GM23338 (cell line): Measurements from ENCODE around the gene CDH4. TPM values are rescaled to one million over a fixed set of nuclear protein-coding genes. Genes with fewer than 3 reads are reported as not detected.

ENCODE experiments used
- ATAC-seq: fragments of 200-7000 bp; cut with Tn5 transposase; 3 replicates; pipeline ENCODE4 v1.9.1; 2020
- DNase-seq: peaks from one replicate; pipeline ENCODE4 v3.0.0-alpha.2; 2015; ENCODE audit warnings: low spot score
- H2AFZ ChIP-seq: fragments of 200-600 bp; sonication (generic); 2 replicates; pipeline ENCODE4 v1.8.0; 2016; ENCODE audit warnings: antibody characterized with exemption, mild to moderate bottlenecking, moderate library complexity
- H3F3A ChIP-seq: fragments of 200-600 bp; sonication (generic); replicated peaks from 2 replicates; pipeline ENCODE4 v1.8.0; 2017; ENCODE audit warnings: antibody characterized with exemption, mixed run types, low read depth
- H3K27ac ChIP-seq: fragments of 200-600 bp; sonication (generic); 2 replicates; pipeline ENCODE4 v1.6.1; 2016; ENCODE audit warnings: low read depth
- H3K27me3 ChIP-seq: fragments of 200-600 bp; sonication (generic); 2 replicates; pipeline ENCODE4 v1.8.0; 2016; ENCODE audit warnings: mild to moderate bottlenecking, mixed run types, moderate library complexity; ENCODE audit not compliant: insufficient read depth
- H3K36me3 ChIP-seq: fragments of 200-600 bp; sonication (generic); 2 replicates; pipeline ENCODE4 v1.8.0; 2016; ENCODE audit warnings: mild to moderate bottlenecking; ENCODE audit not compliant: insufficient read depth
- H3K4me1 ChIP-seq: fragments of 200-600 bp; sonication (generic); 2 replicates; pipeline ENCODE4 v1.8.0; 2016; ENCODE audit warnings: mild to moderate bottlenecking, moderate library complexity; ENCODE audit not compliant: insufficient read depth
- H3K4me2 ChIP-seq: fragments of 200-600 bp; sonication (generic); 2 replicates; pipeline ENCODE4 v1.7.1; 2017; ENCODE audit warnings: mixed run types
- H3K4me3 ChIP-seq: fragments of 200-600 bp; sonication (generic); 2 replicates; pipeline ENCODE4 v1.6.1; 2016; ENCODE audit warnings: mixed run types
- H3K79me2 ChIP-seq: fragments of 200-600 bp; sonication (generic); replicated peaks from 2 replicates; pipeline ENCODE4 v1.8.0; 2017; ENCODE audit warnings: mild to moderate bottlenecking; ENCODE audit not compliant: insufficient read depth
- H3K9me2 ChIP-seq: fragments of 200-600 bp; sonication (generic); 2 replicates; pipeline ENCODE4 v1.8.0; 2017; ENCODE audit not compliant: insufficient read depth
- H4K20me1 ChIP-seq: fragments of 200-600 bp; sonication (generic); replicated peaks from 2 replicates; pipeline ENCODE4 v1.8.0; 2017; ENCODE audit warnings: mild to moderate bottlenecking; ENCODE audit not compliant: insufficient read depth
- H3K27ac Mint-ChIP-seq: 2 replicates; pipeline ENCODE4 v1.8.0; 2020; ENCODE audit warnings: inconsistent platforms, mild to moderate bottlenecking, moderate library complexity, mixed read lengths
- H3K27me3 Mint-ChIP-seq: 3 replicates; pipeline ENCODE4 v1.8.0; 2022; ENCODE audit warnings: low read depth, mild to moderate bottlenecking, moderate library complexity, mixed read lengths, inconsistent platforms; ENCODE audit not compliant: insufficient read depth, poor library complexity
- H3K36me3 Mint-ChIP-seq: 3 replicates; pipeline ENCODE4 v1.8.0; 2021; ENCODE audit warnings: low read depth, mild to moderate bottlenecking, inconsistent platforms, moderate library complexity, mixed read lengths
- H3K4me1 Mint-ChIP-seq: 3 replicates; pipeline ENCODE4 v1.8.0; 2020; ENCODE audit warnings: mild to moderate bottlenecking, inconsistent platforms, mixed read lengths
- H3K4me3 Mint-ChIP-seq: 3 replicates; pipeline ENCODE4 v1.8.0; 2021; ENCODE audit warnings: moderate library complexity, mild to moderate bottlenecking, inconsistent platforms, mixed read lengths
- H3K9me3 Mint-ChIP-seq: 3 replicates; pipeline ENCODE4 v1.8.0; 2020; ENCODE audit warnings: moderate library complexity, mild to moderate bottlenecking, inconsistent platforms, mixed read lengths
- CREB1 ChIP-seq: fragments of 250-450 bp; sonication (Bioruptor Pico); IDR thresholded peaks from 2 replicates; pipeline ENCODE4 v1.5.0; 2020; ENCODE audit warnings: low read depth, mild to moderate bottlenecking, moderate library complexity
- CTCF ChIP-seq, 2 experiments: fragments of 200-600 bp in 1 of 2; sonication (generic) in 1 of 2; conservative IDR thresholded peaks; 2 replicates each; pipeline versions ENCODE4 v1.5.1 to v1.6.1; 2016 to 2017; ENCODE audit warnings: antibody characterized with exemption in 2 of 2, low read depth in 2 of 2, mild to moderate bottlenecking in 2 of 2, moderate library complexity in 1 of 2
- ETS1 ChIP-seq: IDR thresholded peaks from 2 replicates; pipeline ENCODE4 v1.6.1; 2016; ENCODE audit warnings: antibody characterized with exemption
- EZH2 ChIP-seq: fragments of 200-600 bp; sonication (generic); IDR thresholded peaks from one replicate; pipeline ENCODE4 v1.8.0; 2017; ENCODE audit warnings: antibody characterized with exemption, mild to moderate bottlenecking, low read depth; ENCODE audit not compliant: unreplicated experiment
- EZH2phosphoT487 ChIP-seq: fragments of 200-600 bp; sonication (generic); IDR thresholded peaks from one replicate; pipeline ENCODE4 v1.8.1; 2018; ENCODE audit warnings: antibody characterized with exemption; ENCODE audit not compliant: unreplicated experiment
- JUNB ChIP-seq: IDR thresholded peaks from one replicate; pipeline ENCODE4 v1.6.1; 2016; ENCODE audit warnings: antibody characterized with exemption; ENCODE audit not compliant: unreplicated experiment
- POLR2AphosphoS5 ChIP-seq: IDR thresholded peaks from 2 replicates; pipeline ENCODE4 v1.6.1; 2016; ENCODE audit warnings: antibody characterized with exemption, low read depth
- REST ChIP-seq: IDR thresholded peaks from one replicate; pipeline ENCODE4 v1.6.1; 2018; ENCODE audit warnings: antibody characterized with exemption; ENCODE audit not compliant: unreplicated experiment
- STAT1 ChIP-seq: IDR thresholded peaks from one replicate; pipeline ENCODE4 v1.6.1; 2016; ENCODE audit warnings: antibody characterized with exemption; ENCODE audit not compliant: unreplicated experiment
- polyA plus RNA-seq: library from polyadenylated mRNA; unstranded; fragments of >200 nt; fragmentation: Nextera tagmentation; extraction: Ambion mirVana; gene quantifications from 2 replicates; pipeline ENCODE4 v1.2.1, GENCODE V29; 2016
- total RNA-seq: library from RNA; depleted of rRNA; stranded (reverse); fragments of >200 nt; shearing (Covaris generic); gene quantifications from 2 replicates; pipeline ENCODE4 v1.2.3, GENCODE V29; 2014
- TF ChIP-seq, protein P1 (sequence below): fragments of 250-450 bp; sonication (Bioruptor Pico); IDR thresholded peaks from 2 replicates; pipeline ENCODE4 v1.5.0; 2020; ENCODE audit warnings: mild to moderate bottlenecking, moderate library complexity

CDH4 gene
- total and polyA plus RNA-seq, 2 experiments from 2014 or later, result 1.2 to 4.2 TPM

GRCh38 chr20:61674121-61674520 lies 422.1 kb downstream of the CDH4 start (continued):
- TF ChIP-seq CTCF (conservative IDR thresholded peaks at IDR 0.05; ENCODE audit: low read depth in 2 of 2), result no peak

- H3F3A ChIP-seq, result no peaks in the 10 kb centered on the region
- Mint-ChIP-seq H3K9me3 (peaks cover 3% of the 10 kb centered on the region), H3K27ac (no peak overlapping the region), H3K4me3 (no peak overlapping the region), H3K36me3 (no peaks in the 10 kb centered on the region), H3K4me1 (peaks cover 10% of the 10 kb centered on the region), H3K27me3 (peaks cover 21% of the 10 kb centered on the region)
- no peak overlapping the region for H2AFZ ChIP-seq
- H3K79me2 ChIP-seq, result no peaks in the 10 kb centered on the region
- H3K4me1 ChIP-seq, result no peaks in the 10 kb centered on the region
- no peaks in the 10 kb centered on the region for H3K27me3 ChIP-seq
- no peaks in the 10 kb centered on the region for H3K36me3 ChIP-seq
- H3K9me2 ChIP-seq, result no peaks in the 10 kb centered on the region
- H3K27ac ChIP-seq, result no peak overlapping the region
- no peaks in the 10 kb centered on the region for H4K20me1 ChIP-seq
- ATAC-seq (no peak), DNase-seq (no peak)
- no peak overlapping the region for H3K4me3 ChIP-seq
- H3K4me2 ChIP-seq, result no peak overlapping the region
- TF ChIP-seq ETS1 (no peak), CTCF (conservative IDR thresholded peaks at IDR 0.05; ENCODE audit: low read depth in 2 of 2) (no peak), EZH2phosphoT487 (no peak), EZH2 (no peak), POLR2AphosphoS5 (no peak), JUNB (no peak), REST (no peak), CREB1 (CRISPR knock-in tag) (no peak), STAT1 (no peak)
- TF ChIP-seq, protein P1, sequence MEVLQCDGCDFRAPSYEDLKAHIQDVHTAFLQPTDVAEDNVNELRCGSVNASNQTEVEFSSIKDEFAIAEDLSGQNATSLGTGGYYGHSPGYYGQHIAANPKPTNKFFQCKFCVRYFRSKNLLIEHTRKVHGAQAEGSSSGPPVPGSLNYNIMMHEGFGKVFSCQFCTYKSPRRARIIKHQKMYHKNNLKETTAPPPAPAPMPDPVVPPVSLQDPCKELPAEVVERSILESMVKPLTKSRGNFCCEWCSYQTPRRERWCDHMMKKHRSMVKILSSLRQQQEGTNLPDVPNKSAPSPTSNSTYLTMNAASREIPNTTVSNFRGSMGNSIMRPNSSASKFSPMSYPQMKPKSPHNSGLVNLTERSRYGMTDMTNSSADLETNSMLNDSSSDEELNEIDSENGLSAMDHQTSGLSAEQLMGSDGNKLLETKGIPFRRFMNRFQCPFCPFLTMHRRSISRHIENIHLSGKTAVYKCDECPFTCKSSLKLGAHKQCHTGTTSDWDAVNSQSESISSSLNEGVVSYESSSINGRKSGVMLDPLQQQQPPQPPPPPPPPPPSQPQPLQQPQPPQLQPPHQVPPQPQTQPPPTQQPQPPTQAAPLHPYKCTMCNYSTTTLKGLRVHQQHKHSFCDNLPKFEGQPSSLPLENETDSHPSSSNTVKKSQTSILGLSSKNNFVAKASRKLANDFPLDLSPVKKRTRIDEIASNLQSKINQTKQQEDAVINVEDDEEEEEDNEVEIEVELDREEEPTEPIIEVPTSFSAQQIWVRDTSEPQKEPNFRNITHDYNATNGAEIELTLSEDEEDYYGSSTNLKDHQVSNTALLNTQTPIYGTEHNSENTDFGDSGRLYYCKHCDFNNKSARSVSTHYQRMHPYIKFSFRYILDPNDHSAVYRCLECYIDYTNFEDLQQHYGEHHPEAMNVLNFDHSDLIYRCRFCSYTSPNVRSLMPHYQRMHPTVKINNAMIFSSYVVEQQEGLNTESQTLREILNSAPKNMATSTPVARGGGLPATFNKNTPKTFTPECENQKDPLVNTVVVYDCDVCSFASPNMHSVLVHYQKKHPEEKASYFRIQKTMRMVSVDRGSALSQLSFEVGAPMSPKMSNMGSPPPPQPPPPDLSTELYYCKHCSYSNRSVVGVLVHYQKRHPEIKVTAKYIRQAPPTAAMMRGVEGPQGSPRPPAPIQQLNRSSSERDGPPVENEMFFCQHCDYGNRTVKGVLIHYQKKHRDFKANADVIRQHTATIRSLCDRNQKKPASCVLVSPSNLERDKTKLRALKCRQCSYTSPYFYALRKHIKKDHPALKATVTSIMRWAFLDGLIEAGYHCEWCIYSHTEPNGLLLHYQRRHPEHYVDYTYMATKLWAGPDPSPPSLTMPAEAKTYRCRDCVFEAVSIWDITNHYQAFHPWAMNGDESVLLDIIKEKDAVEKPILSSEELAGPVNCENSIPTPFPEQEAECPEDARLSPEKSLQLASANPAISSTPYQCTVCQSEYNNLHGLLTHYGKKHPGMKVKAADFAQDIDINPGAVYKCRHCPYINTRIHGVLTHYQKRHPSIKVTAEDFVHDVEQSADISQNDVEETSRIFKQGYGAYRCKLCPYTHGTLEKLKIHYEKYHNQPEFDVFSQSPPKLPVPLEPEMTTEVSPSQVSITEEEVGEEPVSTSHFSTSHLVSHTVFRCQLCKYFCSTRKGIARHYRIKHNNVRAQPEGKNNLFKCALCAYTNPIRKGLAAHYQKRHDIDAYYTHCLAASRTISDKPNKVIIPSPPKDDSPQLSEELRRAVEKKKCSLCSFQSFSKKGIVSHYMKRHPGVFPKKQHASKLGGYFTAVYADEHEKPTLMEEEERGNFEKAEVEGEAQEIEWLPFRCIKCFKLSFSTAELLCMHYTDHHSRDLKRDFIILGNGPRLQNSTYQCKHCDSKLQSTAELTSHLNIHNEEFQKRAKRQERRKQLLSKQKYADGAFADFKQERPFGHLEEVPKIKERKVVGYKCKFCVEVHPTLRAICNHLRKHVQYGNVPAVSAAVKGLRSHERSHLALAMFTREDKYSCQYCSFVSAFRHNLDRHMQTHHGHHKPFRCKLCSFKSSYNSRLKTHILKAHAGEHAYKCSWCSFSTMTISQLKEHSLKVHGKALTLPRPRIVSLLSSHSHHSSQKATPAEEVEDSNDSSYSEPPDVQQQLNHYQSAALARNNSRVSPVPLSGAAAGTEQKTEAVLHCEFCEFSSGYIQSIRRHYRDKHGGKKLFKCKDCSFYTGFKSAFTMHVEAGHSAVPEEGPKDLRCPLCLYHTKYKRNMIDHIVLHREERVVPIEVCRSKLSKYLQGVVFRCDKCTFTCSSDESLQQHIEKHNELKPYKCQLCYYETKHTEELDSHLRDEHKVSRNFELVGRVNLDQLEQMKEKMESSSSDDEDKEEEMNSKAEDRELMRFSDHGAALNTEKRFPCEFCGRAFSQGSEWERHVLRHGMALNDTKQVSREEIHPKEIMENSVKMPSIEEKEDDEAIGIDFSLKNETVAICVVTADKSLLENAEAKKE, result no peak
Observed at GRCh38 chr20:61674688-61675087, 422.6 kb downstream of the CDH4 start.
